Activated B cell treated with CpG ODN at 0.5 μM for 24 hours (primary cell): Measurements from ENCODE around the gene REXO2. TPM values are rescaled to one million over a fixed set of nuclear protein-coding genes. Genes with fewer than 3 reads are reported as not detected.

ENCODE experiments used
- ATAC-seq: fragments of 200-7000 bp; cut with Tn5 transposase; one replicate; pipeline ENCODE4 v1.10.0; 2021; ENCODE audit warnings: low read depth, mild to moderate bottlenecking, moderate library complexity
- CTCF ChIA-PET: fragments of 350-600 bp; sonication (Branson Sonifier 250); formaldehyde crosslinking; loops from one replicate; lab custom pipeline; 2021; ENCODE audit warnings: antibody characterized with exemption; lab: Charles Lee
- POLR2A ChIA-PET: fragments of 350-600 bp; sonication (Branson Sonifier 250); formaldehyde crosslinking; loops from one replicate; lab custom pipeline; 2021; ENCODE audit warnings: antibody characterized with exemption; lab: Charles Lee
- DNase-seq: peaks from one replicate; pipeline ENCODE4 v3.0.0; 2022
- H3K27ac Mint-ChIP-seq: one replicate; pipeline ENCODE4 v1.8.0; 2020; ENCODE audit warnings: mixed read lengths
- H3K27me3 Mint-ChIP-seq: one replicate; pipeline ENCODE4 v1.8.0; 2021; ENCODE audit warnings: mixed read lengths
- H3K36me3 Mint-ChIP-seq: one replicate; pipeline ENCODE4 v1.8.0; 2021; ENCODE audit warnings: low read depth, mixed read lengths
- H3K4me1 Mint-ChIP-seq: one replicate; pipeline ENCODE4 v1.8.0; 2021; ENCODE audit warnings: mixed read lengths
- H3K4me3 Mint-ChIP-seq: one replicate; pipeline ENCODE4 v1.8.0; 2020; ENCODE audit warnings: mild to moderate bottlenecking, mixed read lengths
- H3K9me3 Mint-ChIP-seq: one replicate; pipeline ENCODE4 v1.8.0; 2020; ENCODE audit warnings: mixed read lengths
- intact Hi-C: fragments of 100-400 bp; cut with micrococcal nuclease; formaldehyde crosslinking; loops from one replicate; pipeline ENCODE4 v1.15.1; 2024
- total RNA-seq: library from RNA; stranded (reverse); gene quantifications from 2 replicates; pipeline ENCODE4 v1.2.3, GENCODE V29; 2022
- TF ChIP-seq, protein P1 (sequence below): fragments of 200-600 bp; IDR thresholded peaks from one replicate; pipeline ENCODE4 v1.8.0; 2022; ENCODE audit warnings: antibody characterized with exemption, mild to moderate bottlenecking

REXO2 gene
- total RNA-seq, 1 donor from 2014 or later: 27.3 TPM

DNA sequence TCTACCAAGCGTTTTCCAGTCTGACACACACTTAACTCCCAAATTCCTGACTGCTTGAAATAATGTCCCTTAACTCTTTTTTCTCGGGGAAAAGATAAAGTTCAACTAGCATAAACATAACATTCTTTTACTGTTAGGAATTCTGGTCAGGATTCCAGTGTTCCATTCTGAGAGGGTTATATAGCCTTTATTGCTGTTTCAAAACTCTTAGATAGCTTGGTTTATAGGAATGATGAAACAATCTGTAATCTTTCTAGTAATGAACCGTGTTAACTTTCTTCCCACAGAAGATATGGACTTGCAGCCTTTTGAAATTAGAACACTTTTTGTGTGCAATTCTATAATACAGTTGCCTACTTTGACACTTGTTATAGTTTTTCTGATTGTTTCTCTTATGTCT, 8.6 kb downstream of the REXO2 start:
- Mint-ChIP-seq H3K4me3 (no peak overlapping the region), H3K27ac (no peak overlapping the region), H3K27me3 (no peaks in the 10 kb centered on the region), H3K4me1 (no peaks in the 10 kb centered on the region), H3K9me3 (no peaks in the 10 kb centered on the region), H3K36me3 (peaks cover 54% of the 10 kb centered on the region)
- intact Hi-C loops: no loop called here
- ChIA-PET CTCF (no interaction called here), POLR2A (no interaction called here)
- TF ChIP-seq, protein P1, sequence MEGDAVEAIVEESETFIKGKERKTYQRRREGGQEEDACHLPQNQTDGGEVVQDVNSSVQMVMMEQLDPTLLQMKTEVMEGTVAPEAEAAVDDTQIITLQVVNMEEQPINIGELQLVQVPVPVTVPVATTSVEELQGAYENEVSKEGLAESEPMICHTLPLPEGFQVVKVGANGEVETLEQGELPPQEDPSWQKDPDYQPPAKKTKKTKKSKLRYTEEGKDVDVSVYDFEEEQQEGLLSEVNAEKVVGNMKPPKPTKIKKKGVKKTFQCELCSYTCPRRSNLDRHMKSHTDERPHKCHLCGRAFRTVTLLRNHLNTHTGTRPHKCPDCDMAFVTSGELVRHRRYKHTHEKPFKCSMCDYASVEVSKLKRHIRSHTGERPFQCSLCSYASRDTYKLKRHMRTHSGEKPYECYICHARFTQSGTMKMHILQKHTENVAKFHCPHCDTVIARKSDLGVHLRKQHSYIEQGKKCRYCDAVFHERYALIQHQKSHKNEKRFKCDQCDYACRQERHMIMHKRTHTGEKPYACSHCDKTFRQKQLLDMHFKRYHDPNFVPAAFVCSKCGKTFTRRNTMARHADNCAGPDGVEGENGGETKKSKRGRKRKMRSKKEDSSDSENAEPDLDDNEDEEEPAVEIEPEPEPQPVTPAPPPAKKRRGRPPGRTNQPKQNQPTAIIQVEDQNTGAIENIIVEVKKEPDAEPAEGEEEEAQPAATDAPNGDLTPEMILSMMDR: no peak
- no peak for ATAC-seq
- no peak for DNase-seq

DNA sequence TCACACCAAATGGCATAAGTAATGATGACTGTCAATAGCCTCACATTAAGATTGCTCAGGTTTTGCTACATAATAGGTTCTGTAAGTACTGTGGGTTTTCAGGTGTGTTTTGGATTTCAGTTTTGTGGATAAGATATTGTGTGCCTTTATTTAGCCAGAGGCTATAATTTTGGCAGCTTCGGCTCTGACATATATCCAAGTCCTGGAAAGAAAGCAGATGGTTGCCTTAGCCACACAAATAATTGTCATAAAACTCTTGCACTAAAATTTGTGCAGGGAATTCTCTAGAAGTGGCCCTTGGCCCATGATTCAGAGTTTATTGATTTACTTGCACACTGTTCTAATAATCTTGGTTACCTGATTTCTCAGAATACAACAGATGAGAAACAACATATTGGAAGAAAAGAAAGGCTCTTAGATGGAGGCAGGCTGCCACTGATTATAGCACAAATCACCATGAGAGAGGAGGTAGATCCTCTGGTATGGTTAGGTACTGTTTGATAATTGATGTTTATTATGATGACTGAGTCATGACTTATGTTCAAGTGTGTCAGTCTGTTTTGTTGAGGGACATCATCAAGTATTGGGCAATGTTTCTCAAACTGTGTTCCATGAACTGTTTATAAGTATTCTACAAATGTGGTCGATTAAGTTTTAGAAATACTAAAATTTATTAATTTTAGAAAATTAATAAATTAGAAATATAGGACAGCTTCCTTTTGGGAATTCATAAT, 9.6 kb downstream of the REXO2 start:
- H3K9me3 Mint-ChIP-seq: no peaks in the 10 kb centered on the region
- POLR2A ChIA-PET: no interaction called here
- peaks cover 54% of the 10 kb centered on the region for H3K36me3 Mint-ChIP-seq
- DNase-seq (no peak), ATAC-seq (no peak)
- no peak overlapping the region for H3K27ac Mint-ChIP-seq
- CTCF ChIA-PET: no interaction called here
- no peaks in the 10 kb centered on the region for H3K4me1 Mint-ChIP-seq
- no peaks in the 10 kb centered on the region for H3K27me3 Mint-ChIP-seq
- TF ChIP-seq, protein P1: no peak
- H3K4me3 Mint-ChIP-seq: no peak overlapping the region
- intact Hi-C loops: no loop called here

DNA sequence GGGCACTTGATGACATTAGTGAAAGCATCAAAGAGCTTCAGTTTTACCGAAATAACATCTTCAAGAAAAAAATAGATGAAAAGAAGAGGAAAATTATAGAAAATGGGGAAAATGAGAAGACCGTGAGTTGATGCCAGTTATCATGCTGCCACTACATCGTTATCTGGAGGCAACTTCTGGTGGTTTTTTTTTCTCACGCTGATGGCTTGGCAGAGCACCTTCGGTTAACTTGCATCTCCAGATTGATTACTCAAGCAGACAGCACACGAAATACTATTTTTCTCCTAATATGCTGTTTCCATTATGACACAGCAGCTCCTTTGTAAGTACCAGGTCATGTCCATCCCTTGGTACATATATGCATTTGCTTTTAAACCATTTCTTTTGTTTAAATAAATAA, 10.6 kb downstream of the REXO2 start:
- Mint-ChIP-seq H3K27ac (no peak overlapping the region), H3K27me3 (no peaks in the 10 kb centered on the region), H3K36me3 (peaks cover 44% of the 10 kb centered on the region), H3K4me1 (no peaks in the 10 kb centered on the region), H3K4me3 (no peak overlapping the region), H3K9me3 (no peaks in the 10 kb centered on the region)
- POLR2A ChIA-PET: no interaction called here
- intact Hi-C loops: no loop called here
- no peak for ATAC-seq
- no peak for DNase-seq
- CTCF ChIA-PET: no interaction called here
- TF ChIP-seq, protein P1: no peak

DNA sequence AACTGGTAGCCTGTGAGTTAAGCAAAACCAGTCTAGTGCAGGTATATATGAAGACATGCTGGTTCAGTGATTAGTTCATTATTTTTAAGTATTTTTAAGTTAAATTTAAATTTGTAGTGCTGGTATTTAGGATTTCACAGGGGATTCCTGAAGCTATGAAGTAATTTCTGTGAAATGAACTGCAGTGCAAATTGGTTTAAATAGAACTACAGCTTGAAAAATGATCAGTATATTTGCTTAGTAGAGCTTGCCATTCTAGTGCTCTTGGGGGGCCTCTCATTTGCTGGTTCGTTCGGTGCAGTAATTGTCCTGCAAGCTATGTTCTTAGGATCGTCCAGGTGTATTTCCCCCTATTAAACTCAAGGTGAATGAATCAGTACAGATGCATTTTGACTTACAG, 13.1 kb downstream of the REXO2 start:
- Mint-ChIP-seq H3K36me3 (peaks cover 31% of the 10 kb centered on the region), H3K27ac (no peak overlapping the region), H3K4me3 (no peak overlapping the region), H3K4me1 (no peaks in the 10 kb centered on the region), H3K27me3 (no peaks in the 10 kb centered on the region), H3K9me3 (no peaks in the 10 kb centered on the region)
- intact Hi-C loops: no loop called here
- DNase-seq: no peak
- ChIA-PET POLR2A (no interaction called here), CTCF (interaction anchor here (0.8 to 1.0 kb wide), 2 partner anchors 10 to 115 kb away, joined by 3 to 6 read pairs; no protein-coding TSS in a partner anchor)
- ATAC-seq: no peak
- TF ChIP-seq, protein P1: no peak

DNA sequence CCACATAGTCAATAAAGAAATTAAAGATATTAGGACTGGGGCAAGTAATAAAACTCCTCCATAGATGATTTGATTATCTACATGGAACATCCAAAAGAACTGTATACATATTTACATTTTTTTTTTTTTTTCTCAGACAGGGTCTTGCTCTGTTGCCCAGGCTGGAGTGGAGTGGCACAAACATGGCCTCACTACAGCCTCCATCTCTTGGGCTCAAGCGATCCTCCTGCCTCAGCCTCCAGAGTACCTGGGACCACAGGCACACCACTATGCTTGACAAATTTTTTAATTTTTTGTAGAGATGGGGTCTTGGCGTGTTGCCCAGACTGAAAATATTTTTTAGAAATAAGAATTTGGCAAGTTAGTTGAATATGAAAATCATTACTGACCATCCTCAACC, 24.7 kb downstream of the REXO2 start:
- ChIA-PET CTCF (no interaction called here), POLR2A (no interaction called here)
- H3K27me3 Mint-ChIP-seq: no peaks in the 10 kb centered on the region
- no peaks in the 10 kb centered on the region for H3K36me3 Mint-ChIP-seq
- DNase-seq (no peak), ATAC-seq (no peak)
- TF ChIP-seq, protein P1: no peak
- no peaks in the 10 kb centered on the region for H3K4me1 Mint-ChIP-seq
- H3K4me3 Mint-ChIP-seq: no peak overlapping the region
- intact Hi-C loops: no loop called here
- no peak overlapping the region for H3K27ac Mint-ChIP-seq
- H3K9me3 Mint-ChIP-seq: peaks cover 2% of the 10 kb centered on the region
